A549 (cell line): ENCODE data around the gene ALDH16A1.

Experiments
- BHLHE40 ChIP-seq: IDR thresholded peaks from 2 replicates; pipeline ENCODE4 v1.6.1; 2012; ENCODE audit warnings: low read depth, low read length, inconsistent platforms
- CTCF ChIP-seq: fragments of >200 bp; sonication (Bioruptor Twin); formaldehyde crosslinking; IDR thresholded peaks from 3 replicates; pipeline ENCODE4 v1.5.1; 2016
- POLR2AphosphoS2 ChIP-seq: conservative IDR thresholded peaks from 2 replicates; pipeline ENCODE4 v1.6.1; 2012; ENCODE audit warnings: low read length, improper control_type of control experiment, inconsistent platforms

DNA sequence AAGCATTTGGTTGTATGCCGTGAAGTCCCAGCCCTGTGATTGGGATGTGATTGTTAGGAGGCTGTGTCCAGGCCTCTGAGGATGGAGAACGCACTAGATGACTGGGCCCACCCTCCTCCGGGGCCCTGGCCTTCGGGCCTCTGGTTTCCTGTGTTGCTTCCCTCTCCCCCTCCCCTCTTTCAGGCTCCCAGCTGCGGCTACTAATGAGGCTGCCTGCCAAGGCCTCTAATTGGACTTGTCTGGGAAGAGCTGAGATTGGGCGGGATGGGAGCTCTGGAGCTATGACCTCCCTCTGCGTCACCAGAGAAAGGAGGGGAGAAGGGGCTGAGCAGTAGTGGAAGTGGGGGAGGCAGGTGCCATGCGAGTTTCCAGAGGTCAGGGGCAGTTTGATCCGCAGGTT is 39.7 kb upstream of the ALDH16A1 start:
- TF ChIP-seq BHLHE40 (no peak), CTCF (no peak), POLR2AphosphoS2 (no peak)
